ENCODE data around the gene ANGEL2.

Gene ANGEL2

GRCh38 chr1:213054142-213054541, 38.5 kb upstream of the ANGEL2 start:
- H3K9me2 ChIP-seq (replicated peaks; ENCODE audit: low read depth, low read length) = no peaks in the 10 kb centered on the region
- H3K27me3 ChIP-seq (ENCODE audit: insufficient read depth, low read length, poor library complexity, severe bottlenecking) = peaks cover 18% of the 10 kb centered on the region
- H3F3A ChIP-seq (ENCODE audit: low read depth) = no peaks in the 10 kb centered on the region
- peaks cover 29% of the 10 kb centered on the region for H3K4me1 ChIP-seq (ENCODE audit: insufficient read depth, low read length, poor library complexity, severe bottlenecking)
- no peaks in the 10 kb centered on the region for H3K36me3 ChIP-seq (ENCODE audit: insufficient read depth, low read length)
- H3K9ac ChIP-seq (ENCODE audit: low read depth, low read length, poor library complexity, severe bottlenecking) = no peak overlapping the region
- H3K79me2 ChIP-seq (ENCODE audit: insufficient read depth, low read length) = peaks cover 12% of the 10 kb centered on the region
- peaks cover 6% of the 10 kb centered on the region; the same call in 1 of the 2 replicates for H3K9me3 ChIP-seq (ENCODE audit: insufficient read depth, low read depth, low read length)
- H3K4me3 ChIP-seq (ENCODE audit: low read length, poor library complexity, severe bottlenecking) = no peak overlapping the region
- H3K4me2 ChIP-seq (ENCODE audit: low read depth, low read length, poor library complexity, severe bottlenecking) = peak overlapping the region; percentile 76
- H4K20me1 ChIP-seq (ENCODE audit: insufficient read depth, low read length, poor library complexity, severe bottlenecking) = no peaks in the 10 kb centered on the region
- no peak for TF ChIP-seq EZH2phosphoT487 (IDR thresholded peaks at IDR 0.05; ENCODE audit: borderline replicate concordance)
- TF ChIP-seq CTCF (conservative IDR thresholded peaks at IDR 0.05; ENCODE audit: low read length) = no peak
- no peak overlapping the region for H2AFZ ChIP-seq (ENCODE audit: low read length)

GRCh38 chr1:213053455-213053854, 37.8 kb upstream of the ANGEL2 start:
- Histone ChIP-seq H3K9me3 (ENCODE audit: insufficient read depth, low read depth, low read length) (peaks cover 6% of the 10 kb centered on the region; the same call in 1 of the 2 replicates), H3K27me3 (ENCODE audit: insufficient read depth, low read length, poor library complexity, severe bottlenecking) (peaks cover 25% of the 10 kb centered on the region), H3K9ac (ENCODE audit: low read depth, low read length, poor library complexity, severe bottlenecking) (no peak overlapping the region), H3F3A (ENCODE audit: low read depth) (no peaks in the 10 kb centered on the region), H3K4me1 (ENCODE audit: insufficient read depth, low read length, poor library complexity, severe bottlenecking) (peaks cover 29% of the 10 kb centered on the region), H4K20me1 (ENCODE audit: insufficient read depth, low read length, poor library complexity, severe bottlenecking) (no peaks in the 10 kb centered on the region), H3K9me2 (replicated peaks; ENCODE audit: low read depth, low read length) (no peaks in the 10 kb centered on the region), H3K4me3 (ENCODE audit: low read length, poor library complexity, severe bottlenecking) (peak overlapping the region; percentile 32), H3K79me2 (ENCODE audit: insufficient read depth, low read length) (peaks cover 12% of the 10 kb centered on the region), H2AFZ (ENCODE audit: low read length) (no peak overlapping the region), H3K4me2 (ENCODE audit: low read depth, low read length, poor library complexity, severe bottlenecking) (peak overlapping the region; percentile 76), H3K36me3 (ENCODE audit: insufficient read depth, low read length) (no peaks in the 10 kb centered on the region)
- TF ChIP-seq EZH2phosphoT487 (IDR thresholded peaks at IDR 0.05; ENCODE audit: borderline replicate concordance) (no peak), CTCF (conservative IDR thresholded peaks at IDR 0.05; ENCODE audit: low read length) (no peak)

- Histone ChIP-seq H3K9me3 (ENCODE audit: insufficient read depth, low read depth, low read length) (peaks cover 6% of the 10 kb centered on the region; the same call in 1 of the 2 replicates), H3K4me2 (ENCODE audit: low read depth, low read length, poor library complexity, severe bottlenecking) (peak overlapping the region; percentile 76), H3K9ac (ENCODE audit: low read depth, low read length, poor library complexity, severe bottlenecking) (peak overlapping the region; percentile 73), H3K4me1 (ENCODE audit: insufficient read depth, low read length, poor library complexity, severe bottlenecking) (peaks cover 29% of the 10 kb centered on the region), H2AFZ (ENCODE audit: low read length) (peak overlapping the region; percentile 100; the same call in 1 of the 2 replicates), H3K79me2 (ENCODE audit: insufficient read depth, low read length) (peaks cover 12% of the 10 kb centered on the region), H3F3A (ENCODE audit: low read depth) (no peaks in the 10 kb centered on the region), H3K27me3 (ENCODE audit: insufficient read depth, low read length, poor library complexity, severe bottlenecking) (peaks cover 41% of the 10 kb centered on the region), H3K36me3 (ENCODE audit: insufficient read depth, low read length) (no peaks in the 10 kb centered on the region), H4K20me1 (ENCODE audit: insufficient read depth, low read length, poor library complexity, severe bottlenecking) (no peaks in the 10 kb centered on the region), H3K9me2 (replicated peaks; ENCODE audit: low read depth, low read length) (no peaks in the 10 kb centered on the region), H3K4me3 (ENCODE audit: low read length, poor library complexity, severe bottlenecking) (peak overlapping the region; percentile 97)
- TF ChIP-seq EZH2phosphoT487 (IDR thresholded peaks at IDR 0.05; ENCODE audit: borderline replicate concordance) (no peak), CTCF (conservative IDR thresholded peaks at IDR 0.05; ENCODE audit: low read length) (no peak)
Observed at GRCh38 chr1:213051881-213052202, 36.2 kb upstream of the ANGEL2 start.
